GM18861 (cell line): ENCODE measurements around the gene PTPRN2.

Source experiments
- ATAC-seq: cut with Tn5 transposase; IDR thresholded peaks from one replicate; pipeline ENCODE4 v1.9.1; 2021; ENCODE audit not compliant: unreplicated experiment

The PTPRN2 gene

GRCh38 chr7:157834501-157835163 lies 753.0 kb downstream of the PTPRN2 start:
- no peak for ATAC-seq

GRCh38 chr7:157832866-157833607 lies 754.6 kb downstream of the PTPRN2 start:
- ATAC-seq: no peak

GRCh38 chr7:157832421-157832820 lies 755.2 kb downstream of the PTPRN2 start:
- no peak for ATAC-seq

GRCh38 chr7:157832006-157832405 lies 755.6 kb downstream of the PTPRN2 start:
- ATAC-seq: no peak

GRCh38 chr7:157831143-157831905 lies 756.3 kb downstream of the PTPRN2 start:
- ATAC-seq: no peak

- no peak for ATAC-seq
Measured at GRCh38 chr7:157830331-157830730, 757.3 kb downstream of the PTPRN2 start.

- ATAC-seq: no peak
Measured at GRCh38 chr7:157829491-157829890, 758.1 kb downstream of the PTPRN2 start.

GRCh38 chr7:157828881-157829280 lies 758.7 kb downstream of the PTPRN2 start:
- ATAC-seq: no peak

GRCh38 chr7:157828190-157828589 lies 759.4 kb downstream of the PTPRN2 start:
- no peak for ATAC-seq

GRCh38 chr7:157827863-157828160 lies 759.8 kb downstream of the PTPRN2 start:
- no peak for ATAC-seq

- no peak for ATAC-seq
Measured at GRCh38 chr7:157827045-157827862, 760.4 kb downstream of the PTPRN2 start.

- no peak for ATAC-seq
Measured at GRCh38 chr7:157826566-157826965, 761.1 kb downstream of the PTPRN2 start.

- ATAC-seq: no peak
Measured at GRCh38 chr7:157825325-157825724, 762.3 kb downstream of the PTPRN2 start.

GRCh38 chr7:157824819-157825121 lies 762.9 kb downstream of the PTPRN2 start:
- no peak for ATAC-seq

- ATAC-seq: no peak
Measured at GRCh38 chr7:157824011-157824818, 763.4 kb downstream of the PTPRN2 start.

GRCh38 chr7:157822688-157823031 lies 765.0 kb downstream of the PTPRN2 start:
- ATAC-seq: no peak

- ATAC-seq: no peak
Measured at GRCh38 chr7:157821959-157822687, 765.5 kb downstream of the PTPRN2 start.

- ATAC-seq: no peak
Measured at GRCh38 chr7:157820796-157821195, 766.8 kb downstream of the PTPRN2 start.

GRCh38 chr7:157819455-157819807 lies 768.2 kb downstream of the PTPRN2 start:
- no peak for ATAC-seq
